GM19372 (cell line): ENCODE data around the gene COL27A1.
"Not testable (repeated sequence)": the region's sequence is repeated elsewhere in the genome, so short reads cannot be mapped to it uniquely, and the experiment has no call there.

Source experiments
- ATAC-seq: cut with Tn5 transposase; IDR thresholded peaks from one replicate; pipeline ENCODE4 v1.9.1; 2021; ENCODE audit warnings: mild to moderate bottlenecking, low read depth, moderate library complexity; ENCODE audit not compliant: unreplicated experiment

COL27A1 gene

DNA sequence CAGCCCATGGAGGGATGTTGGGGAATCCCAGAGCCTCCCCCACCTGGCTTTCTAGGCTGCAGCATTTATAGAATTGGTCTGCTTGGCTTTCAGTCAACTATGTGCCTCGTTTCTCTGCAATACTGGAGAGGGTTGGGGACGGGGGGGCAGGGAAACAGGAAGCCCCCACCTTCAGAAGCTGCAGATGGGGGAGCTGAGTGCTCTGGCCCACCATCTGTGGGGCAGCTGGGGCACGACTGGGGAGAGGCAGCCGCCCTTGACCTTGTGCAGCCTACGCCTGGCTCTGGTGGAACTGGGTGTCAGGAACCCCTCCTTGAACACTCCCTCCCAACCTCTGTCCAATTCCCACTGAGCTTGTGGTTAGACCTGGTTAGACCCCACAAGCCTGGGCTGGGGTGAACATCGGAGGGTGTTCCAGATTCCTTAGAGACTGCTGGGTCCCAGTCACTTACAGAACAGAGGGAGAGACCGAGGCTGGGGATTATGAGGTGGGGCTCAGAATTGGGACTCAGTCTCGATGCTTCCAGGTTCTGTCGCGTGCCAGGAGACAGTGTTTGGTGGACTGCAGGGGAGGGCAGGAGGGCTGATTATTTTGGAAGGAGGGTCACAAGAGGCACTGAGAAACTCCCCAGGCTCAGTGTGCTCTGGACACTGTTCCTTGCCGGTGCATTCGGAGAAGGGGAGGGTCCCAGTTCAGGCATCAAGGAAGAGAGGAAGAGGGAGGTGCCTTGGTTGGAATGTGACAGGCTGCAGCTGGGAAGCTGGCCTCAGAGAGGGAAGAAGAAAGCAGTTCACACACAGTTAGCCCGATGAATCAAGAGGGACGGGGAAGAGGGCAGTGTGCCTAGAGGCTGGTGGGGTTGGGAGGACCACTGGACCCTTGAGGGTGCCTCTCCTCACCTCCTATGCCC, 25.6 kb downstream of the COL27A1 start:
- ATAC-seq, result no peak

DNA sequence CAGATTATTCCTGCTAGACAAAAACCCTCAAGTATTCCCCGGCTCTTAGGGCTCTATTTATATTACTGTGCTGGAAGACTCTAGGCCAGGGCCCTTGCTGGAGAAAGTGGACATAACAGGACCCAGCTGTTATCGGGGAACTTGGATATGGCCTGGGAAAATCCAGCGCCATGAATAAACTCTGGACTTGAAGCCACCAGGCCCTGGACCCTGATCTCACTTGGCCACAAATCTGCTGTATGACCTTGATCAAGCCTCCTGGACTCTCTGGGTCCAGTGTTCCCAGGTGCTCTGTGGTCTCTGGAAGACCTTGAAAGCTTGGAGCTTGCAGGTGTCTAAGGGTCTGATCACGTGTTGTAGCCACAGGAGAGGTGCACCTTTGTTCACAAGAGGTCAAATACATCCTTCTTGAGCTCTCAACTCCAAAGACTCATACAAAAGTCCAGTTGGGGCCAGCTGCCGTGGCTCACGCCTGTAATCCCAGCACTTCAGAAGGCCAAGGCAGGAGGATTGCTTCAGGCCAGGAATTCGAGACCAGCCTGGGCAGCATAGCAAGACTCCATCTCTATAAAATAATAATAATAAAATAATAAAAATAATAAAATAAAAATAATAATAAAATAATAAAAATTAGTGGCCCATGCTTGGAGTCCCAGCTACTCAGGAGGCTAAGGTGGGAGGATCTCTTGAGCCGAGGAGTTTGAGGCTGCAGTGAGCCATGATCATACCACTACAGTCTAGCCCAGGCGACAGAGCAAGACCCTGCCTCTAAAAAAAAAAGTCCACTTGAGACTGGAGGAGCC, 26.5 kb downstream of the COL27A1 start:
- no peak for ATAC-seq

DNA sequence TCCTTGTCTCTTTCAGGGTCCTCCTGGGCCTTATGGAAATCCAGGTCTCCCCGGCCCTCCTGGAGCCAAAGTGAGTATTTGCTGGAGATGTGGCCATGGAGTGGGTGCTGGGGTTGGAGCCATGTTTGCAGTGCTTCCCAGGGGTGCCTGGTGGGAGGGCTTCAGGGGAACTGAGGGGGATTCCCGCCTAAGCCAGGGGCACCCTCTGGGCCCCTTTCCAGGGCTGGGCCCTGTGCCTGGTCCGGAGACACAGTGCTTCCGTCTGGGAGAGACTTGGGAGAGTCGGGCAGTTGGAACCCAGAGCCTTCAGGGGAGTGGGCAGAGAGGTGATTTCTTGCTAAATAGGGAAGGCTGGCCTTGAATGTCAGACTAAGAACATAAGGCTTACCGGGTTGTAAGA, 27.7 kb downstream of the COL27A1 start:
- no peak for ATAC-seq

DNA sequence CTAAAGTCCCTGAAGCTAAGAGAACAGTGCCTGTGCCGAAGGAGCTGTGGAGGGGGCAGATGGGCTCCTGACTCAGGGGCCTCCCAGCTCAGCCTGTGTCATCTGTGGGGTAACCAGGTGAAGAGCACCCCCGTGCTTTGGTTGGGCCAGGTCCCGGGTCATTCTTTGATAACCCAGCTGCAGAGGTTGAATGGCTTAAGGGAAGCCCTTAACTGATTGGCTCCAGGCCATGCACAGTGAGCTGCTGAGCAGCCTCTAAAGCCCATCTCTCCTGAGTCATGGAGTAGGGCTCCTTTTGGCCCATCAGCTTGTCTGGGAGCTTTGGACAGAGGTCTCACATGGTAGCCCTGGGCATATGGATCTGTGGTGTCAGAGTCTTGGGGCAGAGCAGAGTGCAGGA, 28.7 kb downstream of the COL27A1 start:
- no peak for ATAC-seq

DNA sequence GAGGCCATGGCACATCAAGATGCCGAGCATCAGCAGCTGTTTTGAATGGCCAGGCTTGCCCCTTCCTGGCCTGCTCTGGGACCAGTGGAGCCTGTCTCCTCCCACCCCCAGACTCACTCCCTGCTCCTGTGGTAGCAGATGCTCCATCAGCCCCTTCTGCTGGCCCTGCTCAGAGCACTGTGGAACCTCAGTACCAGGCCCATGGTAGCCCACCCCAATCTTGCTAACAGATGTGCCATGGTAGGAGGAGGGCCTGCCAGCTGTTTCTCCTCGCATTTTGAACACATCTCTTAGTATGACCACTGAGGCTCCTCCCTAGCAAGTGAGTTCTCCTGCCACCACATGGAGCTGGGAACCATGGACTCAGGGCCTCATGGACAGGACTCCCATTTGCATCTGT, 29.5 kb downstream of the COL27A1 start:
- no peak for ATAC-seq

DNA sequence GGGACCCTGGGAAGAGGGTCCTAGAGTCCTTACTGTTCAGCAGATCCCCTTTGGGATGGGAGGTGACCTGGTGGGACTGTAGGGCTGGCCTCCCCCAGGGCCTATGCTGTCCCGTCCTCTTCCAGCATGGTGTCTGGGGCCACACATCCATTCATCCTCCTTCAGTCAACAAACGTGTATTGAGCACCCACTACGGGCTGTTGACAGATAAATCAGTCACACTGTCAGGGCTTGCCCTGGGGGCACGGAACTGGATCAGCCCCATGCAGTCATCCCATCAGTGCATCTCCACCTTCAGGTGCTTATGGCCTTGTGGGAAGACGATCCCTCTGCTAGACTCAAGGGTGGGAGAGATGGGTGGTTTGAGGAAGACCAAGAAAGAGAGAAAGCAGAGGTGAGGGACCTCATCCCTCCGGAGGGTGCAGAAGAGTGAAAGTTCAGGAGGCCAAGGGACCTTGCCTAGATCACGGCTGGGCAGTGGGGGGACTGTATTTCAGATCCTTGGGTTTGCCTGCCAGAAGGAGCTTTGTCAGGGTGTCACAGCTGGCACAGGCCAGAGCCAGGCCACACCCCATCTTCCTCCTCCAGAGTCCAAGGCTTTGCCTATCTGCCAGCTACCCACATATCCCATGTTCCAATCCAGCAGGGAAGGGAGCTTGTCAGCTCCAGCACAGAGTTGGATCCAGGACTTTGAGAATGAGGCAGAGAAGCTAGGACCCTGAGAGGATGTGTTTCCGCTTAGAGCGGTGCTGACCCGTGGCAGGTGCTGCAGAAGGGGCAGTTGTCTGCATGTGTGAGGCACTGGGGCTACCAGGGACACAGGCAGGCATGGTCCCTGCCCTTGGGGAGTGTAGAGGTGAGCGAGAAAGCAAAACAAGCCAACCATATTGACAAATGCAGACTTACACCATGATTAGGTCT, 30.5 kb downstream of the COL27A1 start:
- no peak for ATAC-seq

DNA sequence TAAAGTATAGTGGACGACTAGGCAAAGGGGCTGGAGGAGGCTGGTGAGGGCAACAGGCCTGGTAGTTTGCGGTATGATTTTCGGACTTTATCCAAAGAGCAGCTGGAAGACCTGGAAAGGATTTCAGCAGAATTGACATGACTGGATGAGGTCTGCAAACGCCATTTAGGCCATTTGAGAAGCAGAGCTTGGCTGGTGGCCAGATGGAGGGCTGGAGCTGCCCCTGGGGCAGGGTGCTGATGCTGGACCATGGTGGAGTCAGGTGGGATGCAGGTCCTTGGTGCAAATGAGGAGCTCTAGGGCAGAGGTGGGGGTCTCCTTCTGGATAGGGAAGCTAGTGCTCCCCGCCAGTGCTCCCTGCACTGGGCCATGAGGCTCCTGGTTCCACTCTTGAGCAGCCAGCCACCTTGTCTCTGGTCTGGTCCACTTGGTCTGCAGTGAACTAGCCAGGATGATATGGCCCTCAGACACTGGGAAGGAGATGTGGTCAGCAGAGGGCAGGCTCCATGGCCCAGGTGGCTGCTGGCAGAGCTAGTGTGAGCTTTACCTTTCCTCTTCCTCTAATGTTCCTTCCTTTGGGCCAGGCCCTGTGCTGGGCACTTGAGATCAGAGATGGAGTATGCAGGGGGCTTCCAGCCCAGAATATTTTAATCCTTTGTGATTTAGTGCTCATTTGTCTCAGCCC, 31.4 kb downstream of the COL27A1 start:
- no peak for ATAC-seq

DNA sequence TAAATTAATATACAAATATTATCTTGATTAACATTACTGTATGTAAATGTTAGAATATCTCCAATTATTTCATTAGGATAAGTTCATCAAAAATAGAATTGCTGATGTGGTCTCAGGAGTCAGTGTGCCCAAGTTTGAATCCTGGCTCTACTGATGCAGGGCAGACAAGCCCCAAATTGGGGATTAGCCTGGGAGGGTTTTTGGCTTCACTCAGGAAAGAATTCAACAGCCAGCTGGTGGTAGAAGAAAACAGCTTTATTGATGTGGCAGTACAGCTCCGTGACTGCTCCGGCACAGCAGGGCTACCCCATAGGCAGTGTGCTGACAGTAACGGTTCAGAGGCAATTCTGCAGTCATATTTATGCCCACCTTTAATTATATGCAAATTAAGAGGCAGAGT, 32.5 kb downstream of the COL27A1 start:
- no peak for ATAC-seq

DNA sequence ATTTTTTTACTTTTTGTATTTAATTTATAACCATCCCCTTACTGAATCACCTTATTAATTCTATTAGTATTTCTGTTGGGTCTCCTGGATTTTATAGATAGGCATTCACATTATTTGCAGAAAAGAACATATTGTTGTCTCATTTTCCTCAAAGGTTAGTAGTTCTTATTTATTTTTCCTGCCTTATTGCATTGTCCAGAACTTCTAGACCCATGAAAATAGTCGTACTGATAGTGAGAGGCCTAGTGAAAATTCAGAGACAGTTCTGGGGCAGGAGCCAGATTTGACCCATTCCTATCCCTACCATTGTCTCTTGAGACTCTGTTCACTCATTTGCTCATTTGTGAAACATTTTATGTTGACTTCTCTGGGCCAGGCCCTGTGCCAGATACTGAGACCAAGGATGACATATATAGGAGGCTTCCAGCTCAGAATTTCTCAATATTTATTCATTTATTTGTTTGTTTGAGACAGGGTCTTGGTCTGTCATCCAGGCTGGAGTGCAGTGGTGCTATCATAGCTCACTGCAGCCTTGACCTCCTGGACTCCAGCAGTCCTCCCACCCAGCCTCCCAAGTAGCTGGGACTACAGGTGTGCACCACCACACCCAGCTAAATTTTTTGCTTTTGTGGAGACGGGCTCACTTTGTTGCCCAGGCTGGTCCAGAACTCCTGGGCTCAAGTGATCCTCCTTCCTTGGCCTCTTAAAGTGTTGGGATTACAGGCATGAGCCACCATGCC, 34.7 kb downstream of the COL27A1 start:
- no peak for ATAC-seq

DNA sequence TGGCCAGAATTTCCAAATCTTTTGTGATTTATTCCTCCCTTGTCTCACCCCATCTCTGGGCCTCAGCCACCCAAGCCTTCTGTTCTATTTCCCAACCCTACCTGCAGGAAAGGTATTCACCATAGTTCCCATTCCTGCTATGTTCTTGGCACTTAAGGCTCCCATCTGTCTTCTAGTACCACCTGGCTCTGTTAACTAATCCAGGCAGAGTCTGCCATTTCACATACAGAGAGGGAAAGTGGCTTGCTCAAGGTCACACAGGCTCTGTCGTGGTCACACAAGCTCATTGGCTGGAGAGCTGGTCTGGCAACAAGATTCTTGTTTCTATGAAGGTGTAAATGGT, 35.2 kb downstream of the COL27A1 start:
- no peak for ATAC-seq

DNA sequence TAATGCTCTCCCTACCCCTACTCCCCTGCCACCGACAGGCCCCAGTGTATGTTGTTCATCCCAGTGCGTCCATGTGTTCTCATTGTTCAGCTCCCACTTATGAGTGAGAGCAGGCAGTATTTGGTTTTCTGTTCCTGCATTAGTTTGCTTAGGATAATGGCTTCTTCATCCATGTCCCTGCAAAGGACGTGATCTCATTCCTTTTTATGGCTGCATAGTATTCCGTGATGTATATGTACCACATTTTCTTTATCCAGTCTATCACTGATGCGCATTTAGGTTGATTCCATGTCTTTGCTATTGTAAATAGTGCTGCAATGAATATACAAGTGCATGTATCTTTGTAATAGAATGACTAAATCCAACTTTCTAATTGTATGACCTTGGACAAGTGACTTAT, 36.1 kb downstream of the COL27A1 start:
- ATAC-seq, result not testable (repeated sequence)

DNA sequence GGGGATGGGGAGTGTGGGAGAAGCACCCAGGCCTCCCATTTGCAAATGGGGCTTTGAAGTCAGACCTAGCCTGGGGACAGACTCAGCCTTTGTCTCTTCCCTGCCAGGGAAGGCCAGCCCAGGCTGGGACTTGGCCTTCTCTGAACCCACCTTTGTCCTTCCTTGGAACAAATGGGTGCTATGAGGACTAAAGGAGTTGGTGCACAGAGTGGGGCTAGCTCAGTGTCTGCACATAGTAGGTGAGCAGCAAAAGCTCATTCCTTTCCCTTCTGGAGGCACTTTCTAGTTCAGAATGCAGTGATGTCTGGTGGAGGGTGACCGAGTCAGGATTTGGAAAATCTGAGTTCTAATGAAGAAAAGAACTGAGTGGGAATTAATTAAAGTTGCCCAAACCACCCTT, 37.2 kb downstream of the COL27A1 start:
- ATAC-seq, result no peak

DNA sequence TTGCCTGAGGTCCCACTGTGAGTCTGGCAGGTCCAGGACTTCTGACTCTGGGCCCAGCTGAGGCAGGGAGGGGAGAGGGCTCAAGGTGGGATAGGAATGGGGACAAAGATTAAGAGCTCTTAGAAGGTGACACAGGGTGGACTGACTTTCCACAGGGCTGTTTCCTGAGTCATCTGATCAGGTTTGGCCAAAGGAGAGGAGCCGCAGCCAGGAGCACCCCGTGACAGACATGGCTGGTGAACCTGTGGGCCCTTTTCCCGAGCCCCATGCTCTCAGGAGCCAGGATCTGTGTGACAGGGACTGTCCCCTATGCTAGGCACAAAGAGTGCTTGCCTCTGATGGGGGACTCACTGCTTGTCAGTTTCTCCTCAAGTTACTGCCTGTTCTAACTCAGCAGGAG, 37.8 kb downstream of the COL27A1 start:
- ATAC-seq, result no peak

DNA sequence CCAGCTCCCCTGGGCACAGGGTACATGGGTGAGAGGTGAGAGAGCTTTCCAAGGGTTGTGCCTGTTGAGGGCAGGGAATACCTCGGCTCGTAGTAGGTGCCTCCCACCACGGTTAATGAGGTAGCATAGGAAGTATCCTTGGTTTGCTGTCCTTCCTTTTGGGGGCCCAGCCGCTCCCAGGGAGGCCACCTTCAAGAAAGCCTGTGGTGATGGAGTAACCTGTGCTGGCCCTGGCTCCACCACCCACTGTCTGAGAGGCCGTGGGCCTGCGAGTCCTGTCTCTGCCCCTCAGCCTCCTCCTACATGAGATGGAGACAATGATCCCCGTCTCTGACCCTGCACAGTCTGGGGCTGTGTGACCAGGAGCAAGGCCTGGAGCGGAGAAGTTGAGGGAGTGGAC, 40.8 kb downstream of the COL27A1 start:
- ATAC-seq, result no peak

DNA sequence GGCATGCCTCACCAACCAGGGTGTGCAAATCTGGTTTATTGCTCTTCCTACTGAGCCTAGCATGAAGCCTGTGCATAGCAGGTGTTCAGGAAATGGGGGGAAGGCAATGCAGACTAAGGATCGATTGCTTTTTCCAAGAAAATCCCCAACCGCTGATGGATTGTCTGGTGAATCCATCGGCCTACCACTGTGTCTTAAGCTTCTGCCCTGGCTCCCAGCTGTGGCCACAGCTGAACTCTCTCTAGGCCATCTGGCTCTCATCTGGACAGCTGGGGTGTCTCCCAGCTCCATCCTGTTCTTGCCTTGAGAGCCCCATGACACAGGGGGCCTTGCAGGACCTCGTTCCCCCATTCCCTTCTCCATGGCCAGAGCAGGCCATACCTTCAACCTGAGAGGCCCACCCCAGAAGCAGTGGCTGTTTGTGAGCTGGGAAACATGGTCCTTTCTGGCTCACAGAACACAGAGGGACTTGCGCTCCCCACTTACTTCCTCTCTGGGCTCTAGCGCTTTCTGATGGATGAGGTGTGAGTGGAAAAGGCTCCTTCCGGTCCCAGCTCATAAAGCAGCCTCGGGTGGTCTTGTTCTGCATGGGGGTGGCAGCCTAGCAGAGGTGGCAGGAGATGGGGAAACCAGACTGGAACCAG, 41.8 kb downstream of the COL27A1 start:
- no peak for ATAC-seq

DNA sequence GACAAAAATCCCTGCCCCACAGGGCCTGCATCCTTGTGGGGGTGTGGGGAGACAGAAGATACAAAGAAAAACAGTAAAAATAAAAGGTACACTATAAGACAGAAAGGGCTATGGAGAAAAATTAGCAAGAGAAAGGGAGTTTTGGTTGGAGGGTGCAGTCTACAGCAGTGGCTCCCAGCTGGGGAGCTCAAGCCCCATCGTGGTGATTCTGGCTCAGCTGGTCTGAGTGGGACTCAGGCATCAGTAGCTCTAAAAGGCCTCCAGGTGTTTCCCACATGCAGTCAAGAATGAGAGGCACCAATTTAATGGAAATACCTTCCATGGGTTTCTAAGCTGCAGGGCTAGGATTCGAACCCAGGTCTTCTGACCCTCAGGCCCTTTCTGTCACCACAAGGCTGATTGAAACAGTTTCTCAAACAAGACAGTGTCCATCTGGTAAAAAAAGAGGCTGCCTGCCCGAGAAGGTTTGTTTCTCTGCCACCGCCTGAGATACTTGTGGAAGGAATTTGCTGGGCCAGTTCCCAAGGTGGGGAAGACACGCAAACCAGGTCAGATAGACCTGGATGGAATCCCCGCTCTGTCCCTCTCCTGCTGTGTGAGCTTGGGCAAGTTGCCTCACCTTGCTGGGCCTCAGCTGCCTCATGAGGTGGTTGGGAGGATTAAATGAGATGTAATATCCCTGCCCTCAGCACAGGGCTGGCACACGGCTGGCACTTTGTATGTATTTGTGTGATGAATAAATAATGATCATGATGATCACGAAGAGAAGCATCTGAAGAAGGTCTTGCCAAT, 43.1 kb downstream of the COL27A1 start:
- no peak for ATAC-seq

DNA sequence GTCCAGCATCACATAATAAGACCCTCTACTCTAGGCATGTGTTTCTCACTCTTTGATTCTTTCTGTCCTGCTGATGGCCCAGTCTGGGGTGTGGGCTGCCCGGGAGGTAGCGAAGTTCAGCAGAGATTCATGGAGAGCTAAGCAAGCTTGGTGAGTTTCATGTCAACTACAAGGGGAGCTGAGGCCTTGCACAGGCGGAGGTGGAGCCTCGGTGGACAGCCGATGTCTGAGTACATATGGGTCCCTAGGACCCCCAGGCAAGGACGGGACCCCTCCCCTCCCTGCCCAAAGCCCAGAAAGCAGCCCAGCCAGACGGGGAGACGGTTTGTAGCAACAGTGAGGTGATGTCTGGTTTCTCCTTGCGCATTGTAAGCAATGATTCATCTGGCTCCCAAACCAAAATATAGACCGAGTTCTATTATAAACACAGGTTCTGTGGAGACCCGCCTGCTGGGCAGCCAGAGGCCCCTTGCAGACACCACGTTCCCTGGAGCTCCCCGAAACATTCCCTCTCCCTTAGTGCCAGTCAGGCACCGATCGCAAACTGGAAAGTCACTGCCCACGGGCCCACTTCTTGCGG, 45.5 kb downstream of the COL27A1 start:
- no peak for ATAC-seq

DNA sequence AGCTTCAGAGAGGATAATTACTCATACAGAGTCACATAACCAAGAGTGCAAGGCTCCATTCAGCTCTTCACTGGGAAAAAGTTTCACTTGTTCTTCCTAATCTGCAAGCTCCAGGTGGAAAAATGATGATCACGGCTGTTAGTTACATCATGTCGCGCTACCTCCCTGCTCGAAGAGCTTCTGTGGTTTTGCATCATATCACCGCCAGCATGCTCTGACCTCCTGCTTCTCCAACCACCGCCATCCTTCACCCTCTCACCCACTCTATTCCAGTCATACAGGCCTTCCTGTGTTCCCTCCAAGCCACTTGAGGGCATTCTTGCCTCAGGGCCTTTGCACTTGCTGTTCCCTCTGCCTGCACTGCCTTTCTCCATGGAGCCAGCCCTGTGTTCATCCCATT, 47.1 kb downstream of the COL27A1 start:
- ATAC-seq, result no peak
